HCT116 (cell line): ENCODE measurements around the gene BTBD9. TPM values are rescaled to one million over a fixed set of nuclear protein-coding genes. Genes with fewer than 3 reads are reported as not detected.

Source experiments
- ATAC-seq: fragments of 200-7000 bp; cut with Tn5 transposase; 2 replicates; pipeline ENCODE4 v1.9.1; 2020; ENCODE audit warnings: mild to moderate bottlenecking, moderate library complexity
- BruUV-seq: library from RNA; stranded (reverse); fragments of 400-500 nt; replicated peaks from 2 replicates; lab custom pipeline; 2021; lab: Mats Ljungman, UMichigan
- CTCF ChIA-PET: fragments of 300-600 bp; sonication (Branson Sonifier 250); formaldehyde crosslinking; loops from one replicate; lab custom pipeline; 2021; ENCODE audit warnings: antibody characterized with exemption; lab: Charles Lee
- POLR2A ChIA-PET: fragments of 300-600, 350-600 bp; sonication (Branson Sonifier 250); formaldehyde crosslinking; loops from one replicate; lab custom pipeline; 2021; ENCODE audit warnings: antibody characterized with exemption; lab: Charles Lee
- RAD21 ChIA-PET, 2 experiments: fragments of 300-600 bp; sonication (Branson Sonifier 250); formaldehyde crosslinking; loops; one replicate each; lab custom pipeline; 2023; ENCODE audit warnings: low total read pairs in 2 of 2; ENCODE audit not compliant: uncharacterized antibody in 2 of 2, unreplicated experiment in 2 of 2, low non-redundant PET in 1 of 2; lab: Charles Lee
- DNase-seq: peaks from one replicate; pipeline ENCODE4 v3.0.0-alpha.2; 2010; ENCODE audit warnings: low read depth, low spot score
- H2AFZ ChIP-seq: fragments of 200-600 bp; shearing (Covaris generic), sonication (generic); 2 replicates; pipeline ENCODE4 v1.6.1; 2017; ENCODE audit warnings: low read depth, mixed run types, mixed read lengths, antibody characterized with exemption, low read length; ENCODE audit not compliant: poor library complexity, severe bottlenecking
- H3K27ac ChIP-seq: 2 replicates; pipeline ENCODE4 v1.5.1; 2012; ENCODE audit warnings: low read depth, low read length
- H3K27me3 ChIP-seq: fragments of 200-600 bp; sonication (generic); 2 replicates; pipeline ENCODE4 v1.6.1; 2016; ENCODE audit warnings: mixed run types, low read length, mixed read lengths; ENCODE audit not compliant: insufficient read depth
- H3K36me3 ChIP-seq, 2 experiments: fragments of 200-500 bp in 1 of 2; fragments of 200-600 bp in 1 of 2; sonication (Bioruptor generic) in 1 of 2; sonication (generic) in 1 of 2; 2 replicates each; pipeline versions ENCODE4 v1.5.1 to v1.6.1; 2014 to 2016; ENCODE audit warnings: low read length in 2 of 2, inconsistent platforms in 1 of 2, mixed read lengths in 1 of 2, mixed run types in 1 of 2; ENCODE audit not compliant: insufficient read depth in 2 of 2, control insufficient read depth in 1 of 2
- H3K4me1 ChIP-seq, 2 experiments: fragments of 200-600 bp in 1 of 2; sonication (generic) in 1 of 2; 2 replicates each; pipeline versions ENCODE4 v1.5.1 to v1.6.1; 2012 to 2017; ENCODE audit warnings: low read length in 2 of 2, inconsistent platforms in 1 of 2, mild to moderate bottlenecking in 1 of 2, mixed read lengths in 1 of 2, mixed run types in 1 of 2, moderate library complexity in 1 of 2; ENCODE audit not compliant: insufficient read depth in 2 of 2, control insufficient read depth in 1 of 2
- H3K4me2 ChIP-seq: fragments of 200-600 bp; sonication (generic); 2 replicates; pipeline ENCODE4 v1.6.1; 2017; ENCODE audit warnings: mixed run types, low read length, mixed read lengths
- H3K4me3 ChIP-seq, 2 experiments: fragments of 200-600 bp in 1 of 2; sonication (generic) in 1 of 2; replicated peaks in 1 of 2; 2 replicates each; pipeline ENCODE4 v1.5.1; 2011 to 2016; ENCODE audit warnings: low read length in 2 of 2, control low read depth in 1 of 2, low read depth in 1 of 2, mild to moderate bottlenecking in 1 of 2, mixed read lengths in 1 of 2, mixed run types in 1 of 2
- H3K79me2 ChIP-seq: fragments of 200-600 bp; sonication (generic); 2 replicates; pipeline ENCODE4 v1.6.1; 2017; ENCODE audit warnings: mild to moderate bottlenecking, mixed run types, low read length, moderate library complexity, mixed read lengths; ENCODE audit not compliant: insufficient read depth
- H3K9ac ChIP-seq: fragments of 200-600 bp; sonication (generic); 2 replicates; pipeline ENCODE4 v1.6.1; 2016; ENCODE audit warnings: low read length, mixed read lengths
- H3K9me2 ChIP-seq: fragments of 200-600 bp; sonication (generic), shearing (Covaris generic); 2 replicates; pipeline ENCODE4 v1.6.1; 2017; ENCODE audit warnings: mixed run types, mild to moderate bottlenecking, moderate library complexity; ENCODE audit not compliant: insufficient read depth
- H3K9me3 ChIP-seq, 2 experiments: fragments of 200-500 bp in 1 of 2; fragments of 200-600 bp in 1 of 2; sonication (Bioruptor generic) in 1 of 2; sonication (generic) in 1 of 2; 2 replicates each; pipeline ENCODE4 v1.6.1; 2014 to 2017; ENCODE audit warnings: low read length in 2 of 2, mixed read lengths in 2 of 2, inconsistent platforms in 1 of 2, low read depth in 1 of 2, mild to moderate bottlenecking in 1 of 2, mixed run types in 1 of 2, moderate library complexity in 1 of 2; ENCODE audit not compliant: control insufficient read depth in 1 of 2, insufficient read depth in 1 of 2
- H4K20me1 ChIP-seq: fragments of 200-600 bp; sonication (generic), shearing (Covaris generic); 2 replicates; pipeline ENCODE4 v1.6.1; 2017; ENCODE audit warnings: mixed run types, mild to moderate bottlenecking, moderate library complexity; ENCODE audit not compliant: insufficient read depth
- CBX3 ChIP-seq: IDR thresholded peaks from 2 replicates; pipeline ENCODE4 v1.6.1; 2012; ENCODE audit warnings: low read depth
- EGR1 ChIP-seq: IDR thresholded peaks from 2 replicates; pipeline ENCODE4 v1.6.1; 2012; ENCODE audit warnings: low read depth
- EZH2 ChIP-seq: fragments of 200-600 bp; sonication (generic); IDR thresholded peaks from 2 replicates; pipeline ENCODE4 v1.6.1; 2017; ENCODE audit warnings: antibody characterized with exemption, mixed run types
- EZH2phosphoT487 ChIP-seq: fragments of 200-600 bp; IDR thresholded peaks from 2 replicates; pipeline ENCODE4 v1.6.1; 2018; ENCODE audit warnings: antibody characterized with exemption, borderline replicate concordance
- FOSL1 ChIP-seq: IDR thresholded peaks from 2 replicates; pipeline ENCODE4 v1.6.1; 2012; ENCODE audit warnings: low read depth
- POLR2A ChIP-seq: IDR thresholded peaks from 2 replicates; pipeline ENCODE4 v1.7.0; 2011; ENCODE audit warnings: borderline replicate concordance; ENCODE audit not compliant: insufficient read depth, insufficient read length; ENCODE audit errors: extremely low read depth
- SIN3A ChIP-seq: IDR thresholded peaks from 2 replicates; pipeline ENCODE4 v1.6.1; 2012; ENCODE audit warnings: low read depth
- SP1 ChIP-seq: IDR thresholded peaks from 2 replicates; pipeline ENCODE4 v1.6.1; 2012; ENCODE audit warnings: low read depth
- SRF ChIP-seq: IDR thresholded peaks from 2 replicates; pipeline ENCODE4 v1.6.1; 2012; ENCODE audit warnings: low read depth
- TCF7L2 ChIP-seq: IDR thresholded peaks from 2 replicates; pipeline ENCODE4 v1.7.0; 2011; ENCODE audit warnings: borderline replicate concordance, inconsistent platforms; ENCODE audit not compliant: insufficient read depth, insufficient read length; ENCODE audit errors: extremely low read depth
- intact Hi-C: fragments of 100-400 bp; cut with micrococcal nuclease; formaldehyde crosslinking; loops from 2 replicates; pipeline ENCODE4 v1.10.0; 2022
- total RNA-seq: library from RNA; stranded (reverse); gene quantifications from one replicate; pipeline ENCODE4 v1.2.1, GENCODE V29; 2021; ENCODE audit not compliant: unreplicated experiment
- TF ChIP-seq, protein P1 (sequence below): IDR thresholded peaks from 2 replicates; pipeline ENCODE4 v1.6.1; 2011; ENCODE audit warnings: mild to moderate bottlenecking, low read length, moderate library complexity; ENCODE audit not compliant: insufficient replicate concordance; ENCODE audit errors: extremely low read depth

BTBD9 gene
- total RNA-seq, 1 experiment from 2014 or later = 10.9 TPM

DNA sequence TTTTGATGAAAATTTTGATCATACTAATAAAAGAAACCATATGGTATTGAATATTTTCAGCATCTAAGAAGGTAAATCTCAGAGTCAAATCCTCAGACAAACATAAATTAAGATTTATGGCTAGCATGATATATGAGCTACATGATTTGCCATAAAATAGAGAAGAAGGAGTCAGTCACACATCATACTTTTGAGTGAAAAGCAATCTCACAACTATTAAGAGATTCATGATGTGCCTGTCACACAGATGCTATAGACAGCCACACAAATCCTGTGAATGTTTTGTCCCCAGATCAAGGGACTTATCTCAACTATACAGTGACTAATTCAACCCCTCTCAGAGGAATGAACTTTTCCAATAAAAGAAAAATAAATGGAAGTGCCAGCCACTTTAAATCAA, 85.7 kb downstream of the BTBD9 start:
- no peak overlapping the region for H2AFZ ChIP-seq
- H3K27ac ChIP-seq = no peak overlapping the region
- CTCF ChIA-PET = no interaction called here
- POLR2A ChIA-PET = no interaction called here
- H3K9me3 ChIP-seq = no peaks in the 10 kb centered on the region
- RAD21 ChIA-PET = no interaction called here
- H3K9ac ChIP-seq = no peak overlapping the region
- H3K79me2 ChIP-seq = no peaks in the 10 kb centered on the region
- no peak overlapping the region for H3K4me3 ChIP-seq
- ATAC-seq (no peak), DNase-seq (no peak)
- H3K4me1 ChIP-seq = peaks cover 0 to 9% of the 10 kb centered on the region in 2 experiments; a peak in 2 of 4 replicates
- H3K9me2 ChIP-seq = no peaks in the 10 kb centered on the region
- H4K20me1 ChIP-seq = no peaks in the 10 kb centered on the region
- intact Hi-C loops = no loop called here
- no peaks in the 10 kb centered on the region for H3K27me3 ChIP-seq
- no peaks in the 10 kb centered on the region for H3K36me3 ChIP-seq
- H3K4me2 ChIP-seq = no peak overlapping the region
- TF ChIP-seq FOSL1 (no peak), EGR1 (no peak), EZH2 (no peak), CBX3 (no peak), SIN3A (no peak), SP1 (no peak), TCF7L2 (no peak), SRF (no peak), POLR2A (no peak), EZH2phosphoT487 (no peak)
- TF ChIP-seq, protein P1, sequence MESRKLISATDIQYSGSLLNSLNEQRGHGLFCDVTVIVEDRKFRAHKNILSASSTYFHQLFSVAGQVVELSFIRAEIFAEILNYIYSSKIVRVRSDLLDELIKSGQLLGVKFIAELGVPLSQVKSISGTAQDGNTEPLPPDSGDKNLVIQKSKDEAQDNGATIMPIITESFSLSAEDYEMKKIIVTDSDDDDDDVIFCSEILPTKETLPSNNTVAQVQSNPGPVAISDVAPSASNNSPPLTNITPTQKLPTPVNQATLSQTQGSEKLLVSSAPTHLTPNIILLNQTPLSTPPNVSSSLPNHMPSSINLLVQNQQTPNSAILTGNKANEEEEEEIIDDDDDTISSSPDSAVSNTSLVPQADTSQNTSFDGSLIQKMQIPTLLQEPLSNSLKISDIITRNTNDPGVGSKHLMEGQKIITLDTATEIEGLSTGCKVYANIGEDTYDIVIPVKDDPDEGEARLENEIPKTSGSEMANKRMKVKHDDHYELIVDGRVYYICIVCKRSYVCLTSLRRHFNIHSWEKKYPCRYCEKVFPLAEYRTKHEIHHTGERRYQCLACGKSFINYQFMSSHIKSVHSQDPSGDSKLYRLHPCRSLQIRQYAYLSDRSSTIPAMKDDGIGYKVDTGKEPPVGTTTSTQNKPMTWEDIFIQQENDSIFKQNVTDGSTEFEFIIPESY = no peak
- TF ChIP-seq, all 23 proteins: peak for 0
- BruUV-seq = no TSS peak
